SK-N-SH (cell line): ENCODE results near the gene OTOL1. TPM values are rescaled to one million over a fixed set of nuclear protein-coding genes. Genes with fewer than 3 reads are reported as not detected.

Experiments
- CTCF ChIA-PET: fragments of 300-600, 350-600 bp; formaldehyde crosslinking; extraction: SDS; loops from one replicate; lab custom pipeline; 2021; lab: Yijun Ruan, JAX
- POLR2A ChIA-PET: fragments of 350-600 bp; sonication (Branson Sonifier 250); formaldehyde crosslinking; extraction: SDS; loops from one replicate; lab custom pipeline; 2020; ENCODE audit warnings: antibody characterized with exemption, inconsistent platforms; lab: Yijun Ruan, JAX
- DNase-seq: peaks from one replicate; pipeline ENCODE4 v3.0.0; 2012
- H2AFZ ChIP-seq: fragments of 200-600 bp; sonication (generic); 2 replicates; pipeline ENCODE4 v1.8.1; 2016; ENCODE audit warnings: antibody characterized with exemption, mild to moderate bottlenecking, low read depth
- H3F3A ChIP-seq: fragments of 200-600 bp; sonication (generic); replicated peaks from 2 replicates; pipeline ENCODE3; 2016; ENCODE audit warnings: antibody characterized with exemption, mild to moderate bottlenecking; ENCODE audit not compliant: insufficient read depth
- H3K27ac ChIP-seq, 2 experiments: fragments of 200-500 bp in 1 of 2; fragments of 200-600 bp in 1 of 2; sonication (Bioruptor generic) in 1 of 2; sonication (generic), shearing (Covaris generic) in 1 of 2; 2 replicates each; pipeline versions ENCODE4 v1.5.1 to v1.6.1; 2014 to 2016; ENCODE audit warnings: low read depth in 2 of 2, inconsistent platforms in 1 of 2, low read length in 1 of 2, mild to moderate bottlenecking in 1 of 2, mixed read lengths in 1 of 2
- H3K27me3 ChIP-seq: fragments of 200-600 bp; sonication (generic), shearing (Covaris generic); 2 replicates; pipeline ENCODE4 v1.6.1; 2016; ENCODE audit warnings: mixed run types; ENCODE audit not compliant: insufficient read depth
- H3K36me3 ChIP-seq, 2 experiments: fragments of 200-500 bp in 1 of 2; fragments of 200-600 bp in 1 of 2; sonication (Bioruptor generic) in 1 of 2; sonication (generic) in 1 of 2; replicated peaks in 1 of 2; 2 replicates each; pipeline versions ENCODE3 to v1.5.1; 2014 to 2016; ENCODE audit warnings: low read length in 1 of 2, mild to moderate bottlenecking in 1 of 2; ENCODE audit not compliant: insufficient read depth in 2 of 2, control insufficient read depth in 1 of 2
- H3K4me1 ChIP-seq, 2 experiments: fragments of 200-500 bp in 1 of 2; fragments of 200-600 bp in 1 of 2; sonication (Bioruptor generic) in 1 of 2; sonication (generic), shearing (Covaris generic) in 1 of 2; 2 replicates each; pipeline versions ENCODE4 v1.5.1 to v1.6.1; 2014 to 2016; ENCODE audit warnings: low read depth in 1 of 2, low read length in 1 of 2, mixed run types in 1 of 2; ENCODE audit not compliant: insufficient read depth in 2 of 2, control insufficient read depth in 1 of 2
- H3K4me2 ChIP-seq: fragments of 200-600 bp; sonication (generic), shearing (Covaris generic); 2 replicates; pipeline ENCODE4 v1.6.1; 2017; ENCODE audit warnings: mixed run types
- H3K4me3 ChIP-seq, 2 experiments: fragments of 200-500 bp in 1 of 2; fragments of 200-600 bp in 1 of 2; sonication (Bioruptor generic) in 1 of 2; sonication (generic), shearing (Covaris generic) in 1 of 2; 2 replicates each; pipeline versions ENCODE4 v1.5.1 to v1.8.1; 2014 to 2016; ENCODE audit warnings: low read depth in 2 of 2, inconsistent platforms in 1 of 2, low read length in 1 of 2, mild to moderate bottlenecking in 1 of 2, mixed read lengths in 1 of 2, moderate library complexity in 1 of 2
- H3K79me2 ChIP-seq: fragments of 200-600 bp; sonication (generic); 2 replicates; pipeline ENCODE4 v1.8.1; 2017; ENCODE audit warnings: mild to moderate bottlenecking; ENCODE audit not compliant: insufficient read depth
- H3K9ac ChIP-seq: fragments of 200-600 bp; sonication (generic); 2 replicates; pipeline ENCODE4 v1.6.1; 2017; ENCODE audit warnings: mixed run types
- H3K9me2 ChIP-seq: fragments of 200-600 bp; sonication (generic); 2 replicates; pipeline ENCODE4 v1.6.1; 2017; ENCODE audit warnings: mixed run types
- H3K9me3 ChIP-seq: fragments of 200-600 bp; sonication (generic); 2 replicates; pipeline ENCODE4 v1.6.1; 2017; ENCODE audit warnings: mixed run types, mild to moderate bottlenecking, moderate library complexity
- H4K20me1 ChIP-seq: fragments of 200-600 bp; sonication (generic); 2 replicates; pipeline ENCODE4 v1.6.1; 2017; ENCODE audit warnings: mild to moderate bottlenecking, mixed run types; ENCODE audit not compliant: insufficient read depth
- CTCF ChIP-seq: fragments of 200-600 bp; sonication (generic); IDR thresholded peaks from 2 replicates; pipeline ENCODE4 v1.6.1; 2017; ENCODE audit warnings: antibody characterized with exemption, mild to moderate bottlenecking, moderate library complexity
- EP300 ChIP-seq, 2 experiments: IDR thresholded peaks; 2 replicates each; pipeline versions ENCODE4 v1.4.0 to v1.6.1; 2012; ENCODE audit warnings: borderline replicate concordance in 1 of 2, low read depth in 1 of 2, low read length in 1 of 2
- GABPA ChIP-seq: IDR thresholded peaks from 2 replicates; pipeline ENCODE4 v1.4.0; 2012; ENCODE audit warnings: low read depth, mild to moderate bottlenecking
- GATA2 ChIP-seq: sonication (generic); formaldehyde crosslinking; IDR thresholded peaks from 2 replicates; pipeline ENCODE4 v1.5.0; 2020; ENCODE audit warnings: mild to moderate bottlenecking, missing genetic modification reagents
- MXI1 ChIP-seq: IDR thresholded peaks from 2 replicates; pipeline ENCODE4 v1.6.1; 2012; ENCODE audit warnings: mild to moderate bottlenecking, low read depth, low read length, improper control_type of control experiment
- NRF1 ChIP-seq: IDR thresholded peaks from 2 replicates; pipeline ENCODE4 v1.6.1; 2012; ENCODE audit warnings: low read depth, mild to moderate bottlenecking, low read length
- PBX3 ChIP-seq: IDR thresholded peaks from 2 replicates; pipeline ENCODE4; 2012
- RAD21 ChIP-seq: IDR thresholded peaks from 2 replicates; pipeline ENCODE4 v1.6.1; 2012; ENCODE audit warnings: mild to moderate bottlenecking, low read length
- YY1 ChIP-seq: IDR thresholded peaks from 2 replicates; pipeline ENCODE4 v1.4.0; 2012; ENCODE audit warnings: low read depth, mild to moderate bottlenecking
- WGBS: methylation state at CpG from one replicate; pipeline ENCODE4 v1.1.6; 2017; ENCODE audit warnings: low lambda C conversion rate; 5-methylcytosine and 5-hydroxymethylcytosine counted together
- polyA plus RNA-seq, 3 experiments: library from polyadenylated mRNA; depleted of rRNA; stranded (reverse); fragments of >200 nt; gene quantifications; 2 replicates each; pipeline ENCODE4 v1.2.3, GENCODE V29; 2012
- TF ChIP-seq, protein P1 (sequence below): fragments of 150-350 bp; IDR thresholded peaks from 2 replicates; pipeline ENCODE4 v1.6.1; 2016; ENCODE audit warnings: mild to moderate bottlenecking, low read depth, low read length

OTOL1 gene
- polyA plus RNA-seq, 1 of the 3 experiments (the other 2 are of a cell fraction): not detected

GRCh38 chr3:161503271-161503670, 6.7 kb downstream of the OTOL1 start (continued):
- TF ChIP-seq, protein P1, sequence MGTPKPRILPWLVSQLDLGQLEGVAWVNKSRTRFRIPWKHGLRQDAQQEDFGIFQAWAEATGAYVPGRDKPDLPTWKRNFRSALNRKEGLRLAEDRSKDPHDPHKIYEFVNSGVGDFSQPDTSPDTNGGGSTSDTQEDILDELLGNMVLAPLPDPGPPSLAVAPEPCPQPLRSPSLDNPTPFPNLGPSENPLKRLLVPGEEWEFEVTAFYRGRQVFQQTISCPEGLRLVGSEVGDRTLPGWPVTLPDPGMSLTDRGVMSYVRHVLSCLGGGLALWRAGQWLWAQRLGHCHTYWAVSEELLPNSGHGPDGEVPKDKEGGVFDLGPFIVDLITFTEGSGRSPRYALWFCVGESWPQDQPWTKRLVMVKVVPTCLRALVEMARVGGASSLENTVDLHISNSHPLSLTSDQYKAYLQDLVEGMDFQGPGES: no peak
- no peak for TF ChIP-seq EP300 (IDR thresholded peaks at IDR 0.05; ENCODE audit: borderline replicate concordance in 1 of 2, low read depth in 1 of 2, low read length in 1 of 2)

- Histone ChIP-seq H3K4me3 (no peak overlapping the region), H3K4me1 (no peaks in the 10 kb centered on the region), H3F3A (no peaks in the 10 kb centered on the region), H3K9me2 (no peaks in the 10 kb centered on the region), H3K79me2 (no peaks in the 10 kb centered on the region), H3K27ac (no peak overlapping the region), H3K9me3 (no peaks in the 10 kb centered on the region), H3K27me3 (no peaks in the 10 kb centered on the region), H3K36me3 (no peaks in the 10 kb centered on the region), H3K4me2 (no peak overlapping the region), H3K9ac (no peak overlapping the region), H4K20me1 (no peaks in the 10 kb centered on the region), H2AFZ (no peak overlapping the region)
- 17% methylated on average over 2 of the region's 2 CpGs for WGBS
- TF ChIP-seq NRF1 (no peak), RAD21 (peak; percentile 71), GATA2 (CRISPR knock-in tag) (no peak), CTCF (peak; percentile 61), YY1 (no peak)
- DNase-seq: peak; percentile 24
- POLR2A ChIA-PET: no interaction called here
- CTCF ChIA-PET: interaction anchor here (0.8 to 1.6 kb wide), 11 partner anchors 8 to 401 kb away, joined by 3 to 6 read pairs (median 3); no protein-coding TSS in a partner anchor
These were observed 12.4 kb downstream of the OTOL1 start for GRCh38 chr3:161508852-161509477.

GRCh38 chr3:161510510-161511260, 14.1 kb downstream of the OTOL1 start:
- no peak overlapping the region for H3K4me2 ChIP-seq
- H3K9ac ChIP-seq: no peak overlapping the region
- H3K4me3 ChIP-seq: no peak overlapping the region
- H3K27me3 ChIP-seq: no peaks in the 10 kb centered on the region
- no peak for DNase-seq
- TF ChIP-seq PBX3: no peak
- no peak for TF ChIP-seq NRF1
- no peak for TF ChIP-seq MXI1
- TF ChIP-seq GABPA: no peak
- TF ChIP-seq, all 33 proteins: peak for 0
- H3K36me3 ChIP-seq: no peaks in the 10 kb centered on the region
- no peaks in the 10 kb centered on the region for H3F3A ChIP-seq
- H3K9me3 ChIP-seq: no peaks in the 10 kb centered on the region
- no peaks in the 10 kb centered on the region for H3K79me2 ChIP-seq
- POLR2A ChIA-PET: no interaction called here
- H4K20me1 ChIP-seq: no peaks in the 10 kb centered on the region
- no peaks in the 10 kb centered on the region for H3K4me1 ChIP-seq
- WGBS: 59% methylated on average over 6 of the region's 6 CpGs
- no peak overlapping the region for H2AFZ ChIP-seq
- H3K27ac ChIP-seq: no peak overlapping the region
- CTCF ChIA-PET: interaction anchor here (0.7 to 1.6 kb wide), 4 partner anchors 10 to 406 kb away, joined by 3 to 6 read pairs (median 4); partner anchors contain the start of gene B3GALNT1
- H3K9me2 ChIP-seq: no peaks in the 10 kb centered on the region
